ENCODE measurements around the gene SNAP91.

SNAP91 gene

GRCh38 chr6:83514466-83514865 is 194.4 kb downstream of the SNAP91 start:
- TF ChIP-seq, protein P1, sequence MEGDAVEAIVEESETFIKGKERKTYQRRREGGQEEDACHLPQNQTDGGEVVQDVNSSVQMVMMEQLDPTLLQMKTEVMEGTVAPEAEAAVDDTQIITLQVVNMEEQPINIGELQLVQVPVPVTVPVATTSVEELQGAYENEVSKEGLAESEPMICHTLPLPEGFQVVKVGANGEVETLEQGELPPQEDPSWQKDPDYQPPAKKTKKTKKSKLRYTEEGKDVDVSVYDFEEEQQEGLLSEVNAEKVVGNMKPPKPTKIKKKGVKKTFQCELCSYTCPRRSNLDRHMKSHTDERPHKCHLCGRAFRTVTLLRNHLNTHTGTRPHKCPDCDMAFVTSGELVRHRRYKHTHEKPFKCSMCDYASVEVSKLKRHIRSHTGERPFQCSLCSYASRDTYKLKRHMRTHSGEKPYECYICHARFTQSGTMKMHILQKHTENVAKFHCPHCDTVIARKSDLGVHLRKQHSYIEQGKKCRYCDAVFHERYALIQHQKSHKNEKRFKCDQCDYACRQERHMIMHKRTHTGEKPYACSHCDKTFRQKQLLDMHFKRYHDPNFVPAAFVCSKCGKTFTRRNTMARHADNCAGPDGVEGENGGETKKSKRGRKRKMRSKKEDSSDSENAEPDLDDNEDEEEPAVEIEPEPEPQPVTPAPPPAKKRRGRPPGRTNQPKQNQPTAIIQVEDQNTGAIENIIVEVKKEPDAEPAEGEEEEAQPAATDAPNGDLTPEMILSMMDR (IDR thresholded peaks at IDR 0.05): no peak
- no peaks in the 10 kb centered on the region for H3K36me3 ChIP-seq
- peaks cover 49% of the 10 kb centered on the region for H3K27me3 ChIP-seq
- no peaks in the 10 kb centered on the region for H3K9me3 ChIP-seq
- H3K4me3 ChIP-seq (ENCODE audit: low read depth in 1 of 2, low read length in 1 of 2): no peak overlapping the region
- H3K4me1 ChIP-seq (ENCODE audit: control insufficient read depth in 1 of 2, insufficient read depth in 1 of 2, low read depth in 1 of 2, low read length in 1 of 2): no peaks in the 10 kb centered on the region
- no peak overlapping the region for H3K27ac ChIP-seq

- H3K4me3 ChIP-seq (ENCODE audit: low read depth in 1 of 2, low read length in 1 of 2): no peak within 1 kb of the TSS
- TF ChIP-seq, protein P1 (IDR thresholded peaks at IDR 0.05): no peak
Measured at GRCh38 chr6:83511901-83512681, 196.8 kb downstream of the SNAP91 start, which contains the start of gene PRSS35. Gene PRSS35, plus strand, starts transcription at chr6:83512534. Its CDS starts 10,908 bp downstream, at chr6:83523442.

DNA sequence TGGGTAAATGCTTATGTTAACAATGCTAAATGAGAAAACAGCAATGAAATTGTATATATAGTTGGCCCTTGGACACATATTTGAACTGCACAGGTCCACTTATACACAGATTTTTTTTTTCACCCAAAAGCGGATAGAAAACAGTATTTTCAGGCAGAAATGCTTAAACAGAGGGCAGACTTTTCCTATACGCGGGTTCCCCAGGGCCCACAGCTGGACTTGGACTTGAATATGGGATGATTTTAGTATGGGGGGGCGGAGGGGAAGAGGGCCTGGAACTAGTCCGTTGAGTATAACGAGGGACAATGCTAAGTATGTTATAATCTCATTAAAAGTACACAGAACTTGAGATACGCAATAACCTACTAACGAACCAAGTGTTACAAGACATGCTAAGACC is 197.6 kb downstream of the SNAP91 start:
- no peak overlapping the region for H3K27ac ChIP-seq
- H3K9me3 ChIP-seq: no peaks in the 10 kb centered on the region

More at GRCh38 chr6:83511901-83512681, 196.8 kb downstream of the SNAP91 start, which contains the start of gene PRSS35:
- Histone ChIP-seq H3K27ac (no peak within 1 kb of the TSS), H3K27me3 (peaks cover 49% of the 10 kb centered on the region), H3K9me3 (no peaks in the 10 kb centered on the region), H3K4me1 (ENCODE audit: control insufficient read depth in 1 of 2, insufficient read depth in 1 of 2, low read depth in 1 of 2, low read length in 1 of 2) (no peaks in the 10 kb centered on the region), H3K36me3 (no peaks in the 10 kb centered on the region)

GRCh38 chr6:83510791-83511190 is 198.1 kb downstream of the SNAP91 start:
- TF ChIP-seq, protein P1 (IDR thresholded peaks at IDR 0.05): no peak
- H3K4me1 ChIP-seq (ENCODE audit: control insufficient read depth in 1 of 2, insufficient read depth in 1 of 2, low read depth in 1 of 2, low read length in 1 of 2): no peaks in the 10 kb centered on the region
- no peaks in the 10 kb centered on the region for H3K36me3 ChIP-seq
- H3K4me3 ChIP-seq (ENCODE audit: low read depth in 1 of 2, low read length in 1 of 2): no peak overlapping the region
- H3K9me3 ChIP-seq: no peaks in the 10 kb centered on the region
- H3K27me3 ChIP-seq: peaks cover 49% of the 10 kb centered on the region
- no peak overlapping the region for H3K27ac ChIP-seq

More for the DNA sequence above, 197.6 kb downstream of the SNAP91 start:
- H3K4me3 ChIP-seq (ENCODE audit: low read depth in 1 of 2, low read length in 1 of 2): no peak overlapping the region
- H3K36me3 ChIP-seq: no peaks in the 10 kb centered on the region
- H3K4me1 ChIP-seq (ENCODE audit: control insufficient read depth in 1 of 2, insufficient read depth in 1 of 2, low read depth in 1 of 2, low read length in 1 of 2): no peaks in the 10 kb centered on the region
- TF ChIP-seq, protein P1 (IDR thresholded peaks at IDR 0.05): no peak
- H3K27me3 ChIP-seq: peaks cover 49% of the 10 kb centered on the region

DNA sequence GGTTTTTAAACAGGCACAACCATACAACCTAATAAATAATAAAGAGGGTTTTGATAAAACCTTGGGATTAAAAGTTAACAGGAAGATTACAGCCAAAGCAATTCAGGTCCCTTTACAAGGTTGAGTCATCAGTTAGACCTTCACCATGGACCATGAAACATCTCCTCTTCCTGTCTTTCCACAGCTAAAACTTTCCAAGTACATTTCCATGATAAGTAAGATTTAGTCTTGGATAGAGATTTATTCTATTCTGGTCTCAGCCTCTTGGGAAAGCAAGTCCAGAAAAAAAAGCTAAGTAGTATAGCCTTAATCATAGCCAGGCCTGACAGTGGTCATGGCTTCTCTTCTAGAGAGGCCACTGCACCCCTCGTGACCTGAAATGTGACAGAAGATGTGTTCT is 199.5 kb downstream of the SNAP91 start:
- TF ChIP-seq, protein P1 (IDR thresholded peaks at IDR 0.05): no peak
- Histone ChIP-seq H3K36me3 (no peaks in the 10 kb centered on the region), H3K27me3 (peaks cover 43% of the 10 kb centered on the region), H3K9me3 (no peaks in the 10 kb centered on the region), H3K4me1 (ENCODE audit: control insufficient read depth in 1 of 2, insufficient read depth in 1 of 2, low read depth in 1 of 2, low read length in 1 of 2) (no peaks in the 10 kb centered on the region), H3K4me3 (ENCODE audit: low read depth in 1 of 2, low read length in 1 of 2) (no peak overlapping the region), H3K27ac (no peak overlapping the region)
